Measurements from ENCODE around the gene CHD6. TPM values are rescaled to one million over a fixed set of nuclear protein-coding genes. Genes with fewer than 3 reads are reported as not detected.

The CHD6 gene
- total and polyA plus RNA-seq, 2 of the 13 experiments (the other 11 are each of a cell fraction or from before 2014, with no cell fraction given) = 14.4 to 52.0 TPM

DNA sequence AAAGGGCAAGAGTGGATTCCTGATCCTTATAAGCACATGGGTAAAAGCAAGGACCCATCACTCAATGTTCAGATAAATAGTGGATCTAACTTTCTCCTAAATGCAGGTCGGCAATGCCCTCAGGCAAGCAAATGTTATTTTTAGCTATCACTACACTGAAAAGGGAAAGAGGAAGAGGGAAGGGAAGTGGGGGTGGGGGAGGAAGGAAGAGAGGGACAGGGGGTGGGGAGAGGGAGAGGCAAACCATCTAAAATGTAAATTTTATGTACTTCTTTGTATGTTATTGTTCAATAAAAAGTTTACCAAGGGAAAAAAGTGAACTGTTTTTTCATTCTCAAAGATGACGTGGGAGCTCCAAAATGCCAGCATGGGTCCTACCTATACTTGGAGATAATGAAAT is 44.2 kb downstream of the CHD6 start:
- no peak overlapping the region for H2AFZ ChIP-seq (ENCODE audit: low read length)
- FAIRE-seq = no peak
- no peak overlapping the region for H3K4me2 ChIP-seq (ENCODE audit: low read depth, low read length)
- intact Hi-C loops (cut with micrococcal nuclease; ENCODE audit: unreplicated experiment) (no loop called here), in situ Hi-C loops (cut with HindIII; ENCODE audit: extremely low pct_ligation_motif_present, low pct_unique_long_range_greater_than_20kb) (no loop called here)
- no peaks in the 10 kb centered on the region for H3K27me3 ChIP-seq (ENCODE audit: control insufficient read depth in 1 of 2, insufficient read depth in 2 of 2, low read length in 2 of 2)
- H3K9ac ChIP-seq (ENCODE audit: insufficient read depth, low read depth, low read length) = no peak overlapping the region
- DNase-seq (ENCODE audit: low spot score) = no peak
- no peak overlapping the region for H3K27ac ChIP-seq (ENCODE audit: extremely low read length, insufficient read depth, low read length)
- H4K20me1 ChIP-seq (ENCODE audit: insufficient read depth, low read length) = peaks cover 46% of the 10 kb centered on the region
- peaks cover 10% of the 10 kb centered on the region for H3K9me3 ChIP-seq (ENCODE audit: low read length)
- no TSS peak for BruUV-seq (replicated peaks)
- WGBS (ENCODE audit: low lambda C conversion rate) = 92% methylated on average over 2 of the region's 2 CpGs
- TF ChIP-seq HNRNPK (IDR thresholded peaks at IDR 0.05; ENCODE audit: low read depth, low read length, poor library complexity, severe bottlenecking) = peak; percentile 96
- TF ChIP-seq, protein P1, sequence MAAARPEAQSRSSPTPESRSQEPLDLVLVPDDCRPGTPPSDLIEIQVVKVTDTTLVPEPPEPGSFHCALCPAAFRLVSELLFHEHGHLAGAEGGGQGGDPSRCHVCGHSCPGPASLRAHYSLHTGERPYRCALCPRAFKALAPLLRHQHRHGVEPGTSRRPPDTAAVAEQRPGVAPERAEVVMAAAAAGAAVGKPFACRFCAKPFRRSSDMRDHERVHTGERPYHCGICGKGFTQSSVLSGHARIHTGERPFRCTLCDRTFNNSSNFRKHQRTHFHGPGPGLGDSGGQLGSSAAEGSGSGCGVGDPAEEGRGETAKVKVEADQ (CRISPR knock-in tag; IDR thresholded peaks at IDR 0.05; ENCODE audit: borderline replicate concordance) = no peak
- H3K4me3 ChIP-seq (replicated peaks in 1 of 3; ENCODE audit: insufficient read depth in 1 of 3, low read depth in 2 of 3, low read length in 3 of 3) = no peak overlapping the region
- H3K79me2 ChIP-seq (ENCODE audit: insufficient read depth, low read length) = peaks cover 91% of the 10 kb centered on the region
- ChIA-PET CTCF (ENCODE audit: low intra/inter-chr PET ratio, low total read pairs) (no interaction called here), POLR2A (interaction anchor here (0.9 to 1.6 kb wide), 2 partner anchors 13 to 44 kb away, joined by 3 read pairs; partner anchors contain the start of gene CHD6)
- peaks cover 62% of the 10 kb centered on the region for H3K4me1 ChIP-seq (ENCODE audit: insufficient read depth, low read length)
- no peak for ATAC-seq
- no peaks in the 10 kb centered on the region for H3K36me3 ChIP-seq (replicated peaks in 1 of 2; ENCODE audit: control insufficient read depth in 1 of 2, insufficient read depth in 2 of 2, low read length in 2 of 2)

- no peak overlapping the region for H3K27ac ChIP-seq (ENCODE audit: extremely low read length, insufficient read depth, low read length)
- DNase-seq (ENCODE audit: low spot score) = no peak
- no peak for FAIRE-seq
- in situ Hi-C loops (cut with HindIII; ENCODE audit: extremely low pct_ligation_motif_present, low pct_unique_long_range_greater_than_20kb) (no loop called here), intact Hi-C loops (cut with micrococcal nuclease; ENCODE audit: unreplicated experiment) (no loop called here)
- WGBS (ENCODE audit: low lambda C conversion rate) = 100% methylated on average over 3 of the region's 3 CpGs
- peaks cover 51% of the 10 kb centered on the region for H3K4me1 ChIP-seq (ENCODE audit: insufficient read depth, low read length)
- peaks cover 10% of the 10 kb centered on the region for H3K9me3 ChIP-seq (ENCODE audit: low read length)
- TF ChIP-seq JUN (CRISPR knock-in tag; IDR thresholded peaks at IDR 0.05) (no peak), RBM22 (optimal IDR thresholded peaks at IDR 0.05; ENCODE audit: low read length) (peak; percentile 15), ZNF691 (CRISPR knock-in tag; IDR thresholded peaks at IDR 0.05; ENCODE audit: borderline replicate concordance, low read depth) (no peak), ZFP36 (IDR thresholded peaks at IDR 0.05; ENCODE audit: borderline replicate concordance, low read depth, low read length, partially characterized antibody) (no peak)
- TF ChIP-seq, protein P2, sequence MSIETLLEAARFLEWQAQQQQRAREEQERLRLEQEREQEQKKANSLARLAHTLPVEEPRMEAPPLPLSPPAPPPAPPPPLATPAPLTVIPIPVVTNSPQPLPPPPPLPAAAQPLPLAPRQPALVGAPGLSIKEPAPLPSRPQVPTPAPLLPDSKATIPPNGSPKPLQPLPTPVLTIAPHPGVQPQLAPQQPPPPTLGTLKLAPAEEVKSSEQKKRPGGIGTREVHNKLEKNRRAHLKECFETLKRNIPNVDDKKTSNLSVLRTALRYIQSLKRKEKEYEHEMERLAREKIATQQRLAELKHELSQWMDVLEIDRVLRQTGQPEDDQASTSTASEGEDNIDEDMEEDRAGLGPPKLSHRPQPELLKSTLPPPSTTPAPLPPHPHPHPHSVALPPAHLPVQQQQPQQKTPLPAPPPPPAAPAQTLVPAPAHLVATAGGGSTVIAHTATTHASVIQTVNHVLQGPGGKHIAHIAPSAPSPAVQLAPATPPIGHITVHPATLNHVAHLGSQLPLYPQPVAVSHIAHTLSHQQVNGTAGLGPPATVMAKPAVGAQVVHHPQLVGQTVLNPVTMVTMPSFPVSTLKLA (IDR thresholded peaks at IDR 0.05) = peak; percentile 99
- no TSS peak for BruUV-seq (replicated peaks)
- ATAC-seq = no peak
- POLR2A ChIA-PET = no interaction called here
- no peak overlapping the region for H2AFZ ChIP-seq (ENCODE audit: low read length)
- CTCF ChIA-PET (ENCODE audit: low intra/inter-chr PET ratio, low total read pairs) = no interaction called here
- peaks cover 95% of the 10 kb centered on the region for H3K79me2 ChIP-seq (ENCODE audit: insufficient read depth, low read length)
- H4K20me1 ChIP-seq (ENCODE audit: insufficient read depth, low read length) = peaks cover 43% of the 10 kb centered on the region
- peaks cover 0 to 4% of the 10 kb centered on the region in 2 experiments; a peak in 2 of 5 replicates for H3K36me3 ChIP-seq (replicated peaks in 1 of 2; ENCODE audit: control insufficient read depth in 1 of 2, insufficient read depth in 2 of 2, low read length in 2 of 2)
- H3K4me3 ChIP-seq (replicated peaks in 1 of 3; ENCODE audit: insufficient read depth in 1 of 3, low read depth in 2 of 3, low read length in 3 of 3) = no peak overlapping the region
- no peak overlapping the region for H3K4me2 ChIP-seq (ENCODE audit: low read depth, low read length)
- no peak overlapping the region for H3K9ac ChIP-seq (ENCODE audit: insufficient read depth, low read depth, low read length)
- H3K27me3 ChIP-seq (ENCODE audit: control insufficient read depth in 1 of 2, insufficient read depth in 2 of 2, low read length in 2 of 2) = no peaks in the 10 kb centered on the region
These were observed 46.1 kb downstream of the CHD6 start for GRCh38 chr20:41572010-41572572.

Data from HepG2 (cell line).